Lower leg skin (tissue), 3 donors: ENCODE data around the gene HSPG2.

ENCODE experiments used
- POLR2A ChIP-seq, 2 donors: fragments of 450-650 bp; IDR thresholded peaks; one replicate each; pipeline ENCODE4 v1.6.1; 2016 to 2017; ENCODE audit warnings: antibody characterized with exemption in 2 of 2, mild to moderate bottlenecking in 1 of 2, moderate library complexity in 1 of 2
- TF ChIP-seq, protein P1 (sequence below), 3 donors: fragments of 450-650 bp; IDR thresholded peaks; one replicate each; pipeline ENCODE4 v1.5.1; 2016; ENCODE audit warnings: antibody characterized with exemption in 3 of 3, mild to moderate bottlenecking in 3 of 3, moderate library complexity in 2 of 3

- no peak for TF ChIP-seq POLR2A (IDR thresholded peaks at IDR 0.05)
- TF ChIP-seq, protein P1, sequence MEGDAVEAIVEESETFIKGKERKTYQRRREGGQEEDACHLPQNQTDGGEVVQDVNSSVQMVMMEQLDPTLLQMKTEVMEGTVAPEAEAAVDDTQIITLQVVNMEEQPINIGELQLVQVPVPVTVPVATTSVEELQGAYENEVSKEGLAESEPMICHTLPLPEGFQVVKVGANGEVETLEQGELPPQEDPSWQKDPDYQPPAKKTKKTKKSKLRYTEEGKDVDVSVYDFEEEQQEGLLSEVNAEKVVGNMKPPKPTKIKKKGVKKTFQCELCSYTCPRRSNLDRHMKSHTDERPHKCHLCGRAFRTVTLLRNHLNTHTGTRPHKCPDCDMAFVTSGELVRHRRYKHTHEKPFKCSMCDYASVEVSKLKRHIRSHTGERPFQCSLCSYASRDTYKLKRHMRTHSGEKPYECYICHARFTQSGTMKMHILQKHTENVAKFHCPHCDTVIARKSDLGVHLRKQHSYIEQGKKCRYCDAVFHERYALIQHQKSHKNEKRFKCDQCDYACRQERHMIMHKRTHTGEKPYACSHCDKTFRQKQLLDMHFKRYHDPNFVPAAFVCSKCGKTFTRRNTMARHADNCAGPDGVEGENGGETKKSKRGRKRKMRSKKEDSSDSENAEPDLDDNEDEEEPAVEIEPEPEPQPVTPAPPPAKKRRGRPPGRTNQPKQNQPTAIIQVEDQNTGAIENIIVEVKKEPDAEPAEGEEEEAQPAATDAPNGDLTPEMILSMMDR (IDR thresholded peaks at IDR 0.05): no peak
Measured at GRCh38 chr1:21922090-21923013, 14.8 kb downstream of the HSPG2 start.
